ENCODE data around the gene PRKAR1B. TPM values are rescaled to one million over a fixed set of nuclear protein-coding genes. Genes with fewer than 3 reads are reported as not detected.
"Not testable (repeated sequence)": the region's sequence is repeated elsewhere in the genome, so short reads cannot be mapped to it uniquely, and the experiment has no call there.

PRKAR1B gene
- total and polyA plus RNA-seq, 7 experiments from 2014 or later = 16.1 to 51.4 (median 28.7) TPM

DNA sequence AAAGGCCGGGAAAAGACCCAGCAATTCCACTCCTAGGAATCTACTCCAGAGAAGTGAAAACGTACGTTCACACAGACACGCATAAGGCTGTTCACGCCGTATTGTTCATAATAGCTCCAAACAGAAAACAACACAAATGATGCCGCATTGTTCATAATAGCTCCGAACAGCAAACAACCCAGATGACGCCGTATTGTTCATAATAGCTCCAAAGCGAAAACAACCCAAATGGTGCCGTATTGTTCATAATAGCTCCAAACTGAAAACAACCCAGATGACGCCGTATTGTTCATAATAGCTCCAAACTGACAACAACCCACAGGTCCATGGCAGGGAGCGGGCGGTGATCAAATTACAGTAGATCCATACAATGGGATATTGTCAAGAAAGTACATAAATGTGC, 85.8 kb downstream of the PRKAR1B start:
- Mint-ChIP-seq H3K4me3 (no peak overlapping the region), H3K9me3 (no peaks in the 10 kb centered on the region), H3K4me1 (peaks cover 9 to 33% (median 23%) of the 10 kb centered on the region in 7 donors), H3K27me3 (no peaks in the 10 kb centered on the region), H3K36me3 (peaks cover 0 to 15% (median 10%) of the 10 kb centered on the region in 5 donors), H3K27ac (no peak overlapping the region)
- no peak overlapping the region for H3K27ac ChIP-seq (ENCODE audit: low read depth, low read length)
- ATAC-seq (no peak), DNase-seq (no peak)
- ChIA-PET CTCF (interaction anchor here (0.7 kb wide), 1 partner anchor 95 kb away, joined by 3 read pairs; no protein-coding TSS in a partner anchor), POLR2A (no interaction called here)
- H3K4me1 ChIP-seq (ENCODE audit: control insufficient read depth in 2 of 2, insufficient read depth in 2 of 2, low read length in 2 of 2) = no peaks in the 10 kb centered on the region
- H3K27me3 ChIP-seq (ENCODE audit: control insufficient read depth in 2 of 2, insufficient read depth in 2 of 2, low read length in 2 of 2) = no peaks in the 10 kb centered on the region
- H3K4me3 ChIP-seq (ENCODE audit: low read length) = no peak overlapping the region
- intact Hi-C loops (cut with micrococcal nuclease) = loop anchor here in 1 of 2 donors (2.0 kb wide), 2 partner anchors 22 to 56 kb away; no protein-coding TSS in a partner anchor
- peaks cover 0 to 8% (median 4%) of the 10 kb centered on the region in 3 experiments for H3K36me3 ChIP-seq (ENCODE audit: control insufficient read depth in 2 of 3, insufficient read depth in 3 of 3, low read length in 3 of 3)
- peaks cover 0 to 7% (median 5%) of the 10 kb centered on the region in 3 experiments for H3K9me3 ChIP-seq (ENCODE audit: control insufficient read depth in 2 of 3, low read length in 3 of 3)

DNA sequence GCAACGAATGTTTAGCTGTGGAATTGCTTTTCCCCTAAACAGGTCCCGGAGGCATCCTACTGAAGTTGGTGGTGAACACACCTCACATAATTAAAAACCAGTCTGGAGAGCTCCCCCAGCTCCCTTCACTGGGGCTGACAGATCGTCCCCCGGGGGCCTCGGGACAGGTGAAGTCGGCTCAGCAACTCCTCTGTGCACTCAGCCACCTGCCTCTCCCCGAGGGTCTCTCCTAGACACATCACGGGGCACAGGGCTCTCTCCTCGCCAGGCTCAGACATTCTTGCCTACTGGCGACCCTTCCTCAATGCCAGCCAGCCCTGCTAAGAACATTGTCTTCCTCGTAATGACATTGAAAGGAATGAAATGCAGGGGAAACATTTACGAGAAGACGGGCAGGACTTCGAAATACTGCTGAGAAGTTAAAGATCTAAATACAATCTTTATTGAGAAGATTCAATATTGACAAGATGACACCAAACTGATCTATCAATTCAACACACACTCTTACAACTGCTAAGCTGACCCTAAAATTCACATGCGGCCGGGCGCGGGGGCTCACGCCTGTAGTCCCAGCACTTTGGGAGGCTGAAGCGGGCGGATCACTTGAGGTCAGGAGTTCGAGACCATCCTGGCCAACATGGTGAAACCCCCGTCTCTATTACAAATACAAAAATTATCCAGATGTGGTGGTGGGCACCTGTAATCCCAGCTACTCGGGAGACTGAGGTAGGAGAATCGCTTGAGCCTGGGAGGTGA, 88.6 kb downstream of the PRKAR1B start:
- Histone ChIP-seq H3K36me3 (ENCODE audit: control insufficient read depth in 2 of 3, insufficient read depth in 3 of 3, low read length in 3 of 3) (peaks cover 0 to 4% (median 0%) of the 10 kb centered on the region in 3 experiments), H3K4me3 (ENCODE audit: low read length) (no peak overlapping the region), H3K27me3 (ENCODE audit: control insufficient read depth in 2 of 2, insufficient read depth in 2 of 2, low read length in 2 of 2) (no peaks in the 10 kb centered on the region), H3K27ac (ENCODE audit: low read depth, low read length) (no peak overlapping the region), H3K9me3 (ENCODE audit: control insufficient read depth in 2 of 3, low read length in 3 of 3) (no peaks in the 10 kb centered on the region), H3K4me1 (ENCODE audit: control insufficient read depth in 2 of 2, insufficient read depth in 2 of 2, low read length in 2 of 2) (no peaks in the 10 kb centered on the region)
- peaks cover 9 to 33% (median 23%) of the 10 kb centered on the region in 7 donors for H3K4me1 Mint-ChIP-seq
- CTCF ChIA-PET = interaction anchor here (0.7 kb wide), 1 partner anchor 19 kb away, joined by 3 read pairs; no protein-coding TSS in a partner anchor
- POLR2A ChIA-PET = interaction anchor here (1.2 to 1.3 kb wide), 2 partner anchors 14 to 20 kb away, joined by 4 to 6 read pairs; no protein-coding TSS in a partner anchor
- ATAC-seq (no peak), DNase-seq (no peak)
- H3K27me3 Mint-ChIP-seq = no peaks in the 10 kb centered on the region
- intact Hi-C loops (cut with micrococcal nuclease) = no loop called here
- peak overlapping the region in 1 of 10 donors; percentile 54 for H3K4me3 Mint-ChIP-seq
- H3K9me3 Mint-ChIP-seq = no peaks in the 10 kb centered on the region
- peaks cover 0 to 13% (median 10%) of the 10 kb centered on the region in 5 donors for H3K36me3 Mint-ChIP-seq
- peak overlapping the region in 2 of 9 donors; percentile 48 to 57 for H3K27ac Mint-ChIP-seq

DNA sequence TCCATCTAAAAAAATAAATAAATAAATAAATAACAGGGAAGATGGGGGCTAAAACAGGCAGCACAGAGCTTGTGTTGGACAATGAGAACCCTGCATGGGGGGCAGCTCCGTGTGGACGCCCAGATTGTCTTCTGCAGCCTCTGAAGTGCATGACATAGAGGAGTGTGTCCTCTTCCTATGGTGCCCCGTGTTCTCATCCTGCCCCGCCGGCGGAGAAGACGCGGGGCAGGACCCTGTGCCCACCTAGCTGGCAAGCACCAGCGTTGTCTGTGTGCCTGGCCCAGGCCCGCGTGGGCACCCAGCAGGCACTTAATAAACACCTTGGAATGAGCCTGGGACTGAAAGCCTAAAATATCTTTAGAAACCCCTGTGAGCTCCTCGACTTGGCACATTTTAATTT, 89.3 kb downstream of the PRKAR1B start:
- Histone ChIP-seq H3K9me3 (ENCODE audit: control insufficient read depth in 2 of 3, low read length in 3 of 3) (no peaks in the 10 kb centered on the region), H3K27ac (ENCODE audit: low read depth, low read length) (no peak overlapping the region), H3K36me3 (ENCODE audit: control insufficient read depth in 2 of 3, insufficient read depth in 3 of 3, low read length in 3 of 3) (peaks cover 0 to under 1% (median 0%) of the 10 kb centered on the region in 3 experiments), H3K4me1 (ENCODE audit: control insufficient read depth in 2 of 2, insufficient read depth in 2 of 2, low read length in 2 of 2) (no peaks in the 10 kb centered on the region), H3K27me3 (ENCODE audit: control insufficient read depth in 2 of 2, insufficient read depth in 2 of 2, low read length in 2 of 2) (no peaks in the 10 kb centered on the region), H3K4me3 (ENCODE audit: low read length) (no peak overlapping the region)
- peaks cover 9 to 37% (median 24%) of the 10 kb centered on the region in 7 donors for H3K4me1 Mint-ChIP-seq
- no peak for ATAC-seq
- H3K27ac Mint-ChIP-seq = peak overlapping the region in 2 of 9 donors; percentile 15 to 48
- CTCF ChIA-PET = interaction anchor here (0.7 kb wide), 1 partner anchor 20 kb away, joined by 3 read pairs; no protein-coding TSS in a partner anchor
- peaks cover 0 to 14% (median 9%) of the 10 kb centered on the region in 5 donors for H3K36me3 Mint-ChIP-seq
- H3K9me3 Mint-ChIP-seq = no peaks in the 10 kb centered on the region
- POLR2A ChIA-PET = interaction anchor here (1.0 to 1.3 kb wide), 2 partner anchors 11 to 13 kb away, joined by 4 to 6 read pairs; no protein-coding TSS in a partner anchor
- H3K27me3 Mint-ChIP-seq = no peaks in the 10 kb centered on the region
- DNase-seq = no peak
- intact Hi-C loops (cut with micrococcal nuclease) = no loop called here
- no peak overlapping the region for H3K4me3 Mint-ChIP-seq

DNA sequence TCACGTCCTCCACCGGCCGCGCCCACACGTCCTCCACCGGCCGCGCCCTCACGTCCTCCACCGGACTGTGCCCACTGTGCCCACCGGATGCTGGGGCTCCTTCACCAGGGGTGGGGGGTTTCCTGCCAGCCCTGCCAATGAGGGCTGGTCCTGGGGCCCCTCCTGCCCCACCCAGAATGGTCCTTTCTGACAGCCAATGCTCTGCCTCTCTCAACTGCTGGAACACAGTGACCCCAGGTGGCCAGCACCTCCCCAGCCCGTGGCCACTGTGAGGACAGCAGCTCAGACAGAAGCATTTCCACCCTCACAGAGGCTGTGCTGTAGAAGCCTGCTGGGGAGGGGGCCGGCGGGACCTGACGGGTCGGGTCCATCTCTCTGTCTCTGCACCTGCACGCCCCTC, 90.7 kb downstream of the PRKAR1B start:
- no peaks in the 10 kb centered on the region for H3K9me3 Mint-ChIP-seq
- POLR2A ChIA-PET = no interaction called here
- Histone ChIP-seq H3K4me3 (ENCODE audit: low read length) (no peak overlapping the region), H3K27me3 (ENCODE audit: control insufficient read depth in 2 of 2, insufficient read depth in 2 of 2, low read length in 2 of 2) (no peaks in the 10 kb centered on the region), H3K27ac (ENCODE audit: low read depth, low read length) (no peak overlapping the region), H3K9me3 (ENCODE audit: control insufficient read depth in 2 of 3, low read length in 3 of 3) (no peaks in the 10 kb centered on the region), H3K36me3 (ENCODE audit: control insufficient read depth in 2 of 3, insufficient read depth in 3 of 3, low read length in 3 of 3) (no peaks in the 10 kb centered on the region), H3K4me1 (ENCODE audit: control insufficient read depth in 2 of 2, insufficient read depth in 2 of 2, low read length in 2 of 2) (no peaks in the 10 kb centered on the region)
- peaks cover 9 to 38% (median 24%) of the 10 kb centered on the region in 7 donors for H3K4me1 Mint-ChIP-seq
- H3K36me3 Mint-ChIP-seq = peaks cover 0 to 8% (median 5%) of the 10 kb centered on the region in 5 donors
- CTCF ChIA-PET = interaction anchor here (0.6 to 1.3 kb wide), 3 partner anchors 26 to 136 kb away, joined by 3 read pairs; no protein-coding TSS in a partner anchor
- intact Hi-C loops (cut with micrococcal nuclease) = no loop called here
- no peaks in the 10 kb centered on the region for H3K27me3 Mint-ChIP-seq
- peak overlapping the region in 3 of 9 donors; percentile 26 to 73 (median 38) for H3K27ac Mint-ChIP-seq
- H3K4me3 Mint-ChIP-seq = peak overlapping the region in 2 of 10 donors; percentile 37 to 81
- ATAC-seq (peak; percentile 60), DNase-seq (peak in 7 of 9 donors; percentile 9 to 51 (median 23))

DNA sequence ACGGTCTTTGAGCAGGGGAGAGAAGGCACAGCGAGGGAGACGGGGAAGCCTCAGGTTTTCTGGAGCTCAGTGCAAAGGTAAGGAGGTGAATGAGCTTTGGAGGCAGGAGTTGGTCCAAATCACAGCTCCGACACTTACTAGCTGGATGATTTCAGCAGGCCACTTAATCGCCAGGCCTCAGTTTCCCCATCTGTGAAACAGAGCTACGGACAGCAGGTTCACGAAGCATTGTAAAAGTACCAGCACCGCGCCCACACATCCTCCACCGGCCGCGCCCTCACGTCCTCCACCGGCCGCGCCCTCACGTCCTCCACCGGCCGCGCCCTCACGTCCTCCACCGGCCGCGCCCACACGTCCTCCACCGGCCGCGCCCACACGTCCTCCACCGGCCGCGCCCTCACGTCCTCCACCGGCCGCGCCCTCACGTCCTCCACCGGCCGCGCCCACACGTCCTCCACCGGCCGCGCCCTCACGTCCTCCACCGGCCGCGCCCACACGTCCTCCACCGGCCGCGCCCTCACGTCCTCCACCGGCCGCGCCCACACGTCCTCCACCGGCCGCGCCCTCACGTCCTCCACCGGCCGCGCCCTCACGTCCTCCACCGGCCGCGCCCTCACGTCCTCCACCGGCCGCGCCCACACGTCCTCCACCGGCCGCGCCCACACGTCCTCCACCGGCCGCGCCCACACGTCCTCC, 91.2 kb downstream of the PRKAR1B start:
- H3K27me3 ChIP-seq (ENCODE audit: control insufficient read depth in 2 of 2, insufficient read depth in 2 of 2, low read length in 2 of 2); H3K9me3 Mint-ChIP-seq; POLR2A ChIA-PET; H3K4me1 ChIP-seq (ENCODE audit: control insufficient read depth in 2 of 2, insufficient read depth in 2 of 2, low read length in 2 of 2); intact Hi-C loops (cut with micrococcal nuclease); H3K36me3 Mint-ChIP-seq; H3K36me3 ChIP-seq (ENCODE audit: control insufficient read depth in 2 of 3, insufficient read depth in 3 of 3, low read length in 3 of 3); H3K9me3 ChIP-seq (ENCODE audit: control insufficient read depth in 2 of 3, low read length in 3 of 3); ATAC-seq; H3K4me3 ChIP-seq (ENCODE audit: low read length); H3K27me3 Mint-ChIP-seq; DNase-seq; H3K27ac ChIP-seq (ENCODE audit: low read depth, low read length): not testable (repeated sequence)
- H3K27ac Mint-ChIP-seq = peak overlapping the region in 1 of 9 donors; percentile 73
- H3K4me3 Mint-ChIP-seq = peak overlapping the region in 1 of 10 donors; percentile 37
- CTCF ChIA-PET = interaction anchor here (0.8 to 1.3 kb wide), 2 partner anchors 14 to 25 kb away, joined by 3 read pairs; no protein-coding TSS in a partner anchor
- H3K4me1 Mint-ChIP-seq = peaks cover 9 to 33% (median 23%) of the 10 kb centered on the region in 7 donors

DNA sequence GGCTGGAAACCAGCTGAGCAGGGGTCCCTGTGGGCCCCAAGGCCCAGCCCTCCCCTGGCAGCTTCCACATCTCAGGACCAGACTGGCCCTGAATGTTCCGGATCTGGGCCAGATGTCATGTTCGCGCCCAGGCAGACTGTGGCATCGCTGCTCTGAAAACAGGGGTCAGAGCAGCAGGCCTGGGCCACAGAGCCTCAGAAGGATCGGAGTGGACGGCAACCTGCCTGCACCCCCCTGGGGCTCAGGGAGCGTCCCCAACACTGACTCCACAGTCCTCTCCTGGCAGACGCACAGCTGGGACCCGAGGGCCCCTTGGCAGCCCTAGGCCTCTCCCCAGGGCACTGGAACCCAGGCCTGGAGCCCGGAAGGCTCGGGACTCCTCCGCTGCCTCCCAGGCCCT, 91.9 kb downstream of the PRKAR1B start:
- Histone ChIP-seq H3K4me1 (ENCODE audit: control insufficient read depth in 2 of 2, insufficient read depth in 2 of 2, low read length in 2 of 2) (no peaks in the 10 kb centered on the region), H3K36me3 (ENCODE audit: control insufficient read depth in 2 of 3, insufficient read depth in 3 of 3, low read length in 3 of 3) (no peaks in the 10 kb centered on the region), H3K27ac (ENCODE audit: low read depth, low read length) (no peak overlapping the region), H3K4me3 (ENCODE audit: low read length) (no peak overlapping the region), H3K27me3 (ENCODE audit: control insufficient read depth in 2 of 2, insufficient read depth in 2 of 2, low read length in 2 of 2) (no peaks in the 10 kb centered on the region), H3K9me3 (ENCODE audit: control insufficient read depth in 2 of 3, low read length in 3 of 3) (no peaks in the 10 kb centered on the region)
- DNase-seq (no peak), ATAC-seq (no peak)
- ChIA-PET POLR2A (no interaction called here), CTCF (interaction anchor here (1.3 kb wide), 1 partner anchor 15 kb away, joined by 3 read pairs; no protein-coding TSS in a partner anchor)
- H3K27me3 Mint-ChIP-seq = no peaks in the 10 kb centered on the region
- no peak overlapping the region for H3K27ac Mint-ChIP-seq
- H3K9me3 Mint-ChIP-seq = no peaks in the 10 kb centered on the region
- H3K4me1 Mint-ChIP-seq = peaks cover 5 to 27% (median 17%) of the 10 kb centered on the region in 7 donors
- peaks cover 0 to 8% (median 5%) of the 10 kb centered on the region in 5 donors for H3K36me3 Mint-ChIP-seq
- no peak overlapping the region for H3K4me3 Mint-ChIP-seq
- intact Hi-C loops (cut with micrococcal nuclease) = no loop called here

All from naive thymus-derived CD4-positive, alpha-beta T cell (primary cell).